Keratinocyte (primary cell): Measurements from ENCODE around the gene ERC2. TPM values are rescaled to one million over a fixed set of nuclear protein-coding genes. Genes with fewer than 3 reads are reported as not detected.

Experiments
- DNase-seq: peaks from one replicate; pipeline ENCODE4 v3.0.0-alpha.2; 2011; ENCODE audit warnings: low read depth, missing footprints, low spot score
- FAIRE-seq: peaks from 2 replicates; lab custom pipeline; 2011; peaks lifted over from hg19 to GRCh38; lab: Jason Lieb, UNC
- H2AFZ ChIP-seq: 2 replicates; pipeline ENCODE4 v1.6.0; 2012; ENCODE audit warnings: low read length, control low read depth, inconsistent platforms; ENCODE audit not compliant: control insufficient read depth
- H3K27ac ChIP-seq: 2 replicates; pipeline ENCODE4 v1.5.1; 2011; ENCODE audit warnings: low read length; ENCODE audit not compliant: control insufficient read depth, insufficient read depth
- H3K27me3 ChIP-seq: 3 replicates; pipeline ENCODE4 v1.6.0; 2011; ENCODE audit warnings: low read length; ENCODE audit not compliant: control insufficient read depth, insufficient read depth; ENCODE audit errors: extremely low read depth
- H3K36me3 ChIP-seq, 2 experiments: 2 replicates in 1 of 2; 3 replicates in 1 of 2; pipeline ENCODE4 v1.5.1; 2011; ENCODE audit warnings: low read length in 2 of 2, mild to moderate bottlenecking in 1 of 2; ENCODE audit not compliant: control insufficient read depth in 2 of 2, insufficient read depth in 2 of 2; ENCODE audit errors: extremely low read depth in 1 of 2
- H3K4me1 ChIP-seq: 3 replicates; pipeline ENCODE4 v1.5.1; 2011; ENCODE audit warnings: low read length; ENCODE audit not compliant: control insufficient read depth, insufficient read depth; ENCODE audit errors: extremely low read depth
- H3K4me2 ChIP-seq: 3 replicates; pipeline ENCODE4 v1.6.0; 2011; ENCODE audit warnings: low read depth, low read length; ENCODE audit not compliant: control insufficient read depth, insufficient read depth; ENCODE audit errors: extremely low read depth
- H3K4me3 ChIP-seq, 3 experiments: fragments of 200-600 bp in 1 of 3; sonication (generic) in 1 of 3; 2 replicates in 2 of 3; 3 replicates in 1 of 3; pipeline ENCODE4 v1.5.1; 2011 to 2016; ENCODE audit warnings: low read length in 3 of 3, mild to moderate bottlenecking in 3 of 3, control low read depth in 2 of 3, inconsistent platforms in 1 of 3, low read depth in 1 of 3, mixed read lengths in 1 of 3, mixed run types in 1 of 3, moderate library complexity in 1 of 3; ENCODE audit not compliant: control insufficient read depth in 2 of 3, insufficient read depth in 2 of 3; ENCODE audit errors: extremely low read depth in 1 of 3
- H3K79me2 ChIP-seq: 2 replicates; pipeline ENCODE4 v1.6.0; 2012; ENCODE audit warnings: low read length; ENCODE audit not compliant: control insufficient read depth, insufficient read depth
- H3K9ac ChIP-seq: 3 replicates; pipeline ENCODE4 v1.6.0; 2011; ENCODE audit warnings: low read length; ENCODE audit not compliant: control insufficient read depth, insufficient read depth; ENCODE audit errors: extremely low read depth
- H3K9me1 ChIP-seq: 3 replicates; pipeline ENCODE4 v1.6.0; 2011; ENCODE audit warnings: low read length; ENCODE audit not compliant: control insufficient read depth, insufficient read depth; ENCODE audit errors: extremely low read depth
- H3K9me3 ChIP-seq: 2 replicates; pipeline ENCODE4 v1.5.1; 2012; ENCODE audit warnings: low read depth, low read length; ENCODE audit not compliant: control insufficient read depth
- H4K20me1 ChIP-seq: 3 replicates; pipeline ENCODE4 v1.6.0; 2011; ENCODE audit warnings: low read length; ENCODE audit not compliant: control insufficient read depth, insufficient read depth; ENCODE audit errors: extremely low read depth
- EZH2 ChIP-seq: IDR thresholded peaks from one replicate; pipeline ENCODE4 v1.6.1; 2012; ENCODE audit warnings: inconsistent platforms, mild to moderate bottlenecking, low read length, moderate library complexity
- dilution Hi-C: fragments of 300-500 bp; cut with MboI; formaldehyde crosslinking; loops from one replicate; pipeline ENCODE4 v1.7.0; 2020; ENCODE audit warnings: low sequenced_read_pairs; ENCODE audit not compliant: extremely low pct_ligation_motif_present
- polyA plus RNA-seq, 5 experiments: library from polyadenylated mRNA; depleted of rRNA in 3 of 5; stranded (reverse) in 3 of 5; stranded (forward) in 1 of 5; unstranded in 1 of 5; fragments of >200 nt; gene quantifications; 1 replicate in 1 of 5; 2 replicates in 3 of 5; 3 replicates in 1 of 5; pipeline versions ENCODE4 v1.2.1 to v1.2.3, GENCODE V29; 2011 to 2012; ENCODE audit warnings: missing spikeins in 2 of 5, low read depth in 1 of 5, low replicate concordance in 1 of 5
- TF ChIP-seq, protein P1 (sequence below), 3 experiments: IDR thresholded peaks in 1 of 3; conservative IDR thresholded peaks in 1 of 3; optimal IDR thresholded peaks in 1 of 3; 2 replicates in 2 of 3; 3 replicates in 1 of 3; pipeline versions ENCODE3 to v1.5.1; 2011; ENCODE audit warnings: low read length in 3 of 3, mild to moderate bottlenecking in 3 of 3, moderate library complexity in 2 of 3, control low read depth in 1 of 3, inconsistent platforms in 1 of 3; ENCODE audit not compliant: insufficient read depth in 2 of 3; ENCODE audit errors: extremely low read depth in 1 of 3

Gene ERC2
- polyA plus RNA-seq, 1 donor (not counting 4 experiments of a cell fraction or from before 2014, with no cell fraction given) = 0.08 TPM

DNA sequence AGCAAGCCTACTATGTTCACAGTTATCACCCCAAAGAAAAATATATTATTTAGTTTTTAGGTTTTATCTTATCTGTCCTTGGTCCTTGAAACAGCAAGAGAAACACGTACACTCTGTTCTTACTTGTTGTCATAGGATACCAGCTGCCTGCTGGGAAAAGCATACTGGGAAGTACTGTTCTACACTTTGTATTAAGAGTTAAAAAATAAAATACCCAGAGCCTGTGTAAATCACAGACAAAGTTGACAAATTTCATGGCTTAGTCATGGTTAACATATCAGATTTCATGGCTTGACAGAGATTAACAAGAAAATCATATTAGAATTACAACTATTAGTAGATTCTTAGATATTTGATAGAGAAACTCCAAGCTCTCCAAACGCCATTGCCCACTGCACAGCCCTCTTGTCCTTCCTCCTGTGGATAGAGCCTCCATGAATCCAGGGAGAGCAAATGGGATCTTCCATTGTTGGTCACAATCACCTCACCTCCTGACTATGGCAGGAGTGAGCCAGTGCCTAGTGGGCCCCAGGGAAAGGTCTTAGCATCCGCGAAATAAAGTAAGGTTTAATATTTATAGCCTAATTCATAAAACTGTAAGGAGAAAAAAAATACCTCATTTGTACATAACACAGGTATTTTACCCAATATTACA, 853.1 kb downstream of the ERC2 start:
- TF ChIP-seq, protein P1, sequence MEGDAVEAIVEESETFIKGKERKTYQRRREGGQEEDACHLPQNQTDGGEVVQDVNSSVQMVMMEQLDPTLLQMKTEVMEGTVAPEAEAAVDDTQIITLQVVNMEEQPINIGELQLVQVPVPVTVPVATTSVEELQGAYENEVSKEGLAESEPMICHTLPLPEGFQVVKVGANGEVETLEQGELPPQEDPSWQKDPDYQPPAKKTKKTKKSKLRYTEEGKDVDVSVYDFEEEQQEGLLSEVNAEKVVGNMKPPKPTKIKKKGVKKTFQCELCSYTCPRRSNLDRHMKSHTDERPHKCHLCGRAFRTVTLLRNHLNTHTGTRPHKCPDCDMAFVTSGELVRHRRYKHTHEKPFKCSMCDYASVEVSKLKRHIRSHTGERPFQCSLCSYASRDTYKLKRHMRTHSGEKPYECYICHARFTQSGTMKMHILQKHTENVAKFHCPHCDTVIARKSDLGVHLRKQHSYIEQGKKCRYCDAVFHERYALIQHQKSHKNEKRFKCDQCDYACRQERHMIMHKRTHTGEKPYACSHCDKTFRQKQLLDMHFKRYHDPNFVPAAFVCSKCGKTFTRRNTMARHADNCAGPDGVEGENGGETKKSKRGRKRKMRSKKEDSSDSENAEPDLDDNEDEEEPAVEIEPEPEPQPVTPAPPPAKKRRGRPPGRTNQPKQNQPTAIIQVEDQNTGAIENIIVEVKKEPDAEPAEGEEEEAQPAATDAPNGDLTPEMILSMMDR (optimal IDR thresholded peaks at IDR 0.05 in 1 of 3, IDR thresholded peaks at IDR 0.05 in 1 of 3, conservative IDR thresholded peaks at IDR 0.05 in 1 of 3; ENCODE audit: extremely low read depth in 1 of 3, insufficient read depth in 2 of 3, low read length in 3 of 3) = no peak
- no peak for TF ChIP-seq EZH2
- no peaks in the 10 kb centered on the region for H3K9me3 ChIP-seq
- no peaks in the 10 kb centered on the region for H3K27me3 ChIP-seq
- no peak overlapping the region for H3K9ac ChIP-seq
- peak overlapping the region; percentile 16 for H2AFZ ChIP-seq
- DNase-seq (no peak), FAIRE-seq (no peak)
- no peaks in the 10 kb centered on the region for H3K36me3 ChIP-seq
- H3K27ac ChIP-seq = no peak overlapping the region
- no peaks in the 10 kb centered on the region for H4K20me1 ChIP-seq
- no peak overlapping the region for H3K4me2 ChIP-seq
- no peaks in the 10 kb centered on the region for H3K9me1 ChIP-seq
- H3K4me3 ChIP-seq = no peak overlapping the region
- peaks cover 15% of the 10 kb centered on the region for H3K4me1 ChIP-seq
- dilution Hi-C loops = no loop called here
- no peaks in the 10 kb centered on the region for H3K79me2 ChIP-seq

DNA sequence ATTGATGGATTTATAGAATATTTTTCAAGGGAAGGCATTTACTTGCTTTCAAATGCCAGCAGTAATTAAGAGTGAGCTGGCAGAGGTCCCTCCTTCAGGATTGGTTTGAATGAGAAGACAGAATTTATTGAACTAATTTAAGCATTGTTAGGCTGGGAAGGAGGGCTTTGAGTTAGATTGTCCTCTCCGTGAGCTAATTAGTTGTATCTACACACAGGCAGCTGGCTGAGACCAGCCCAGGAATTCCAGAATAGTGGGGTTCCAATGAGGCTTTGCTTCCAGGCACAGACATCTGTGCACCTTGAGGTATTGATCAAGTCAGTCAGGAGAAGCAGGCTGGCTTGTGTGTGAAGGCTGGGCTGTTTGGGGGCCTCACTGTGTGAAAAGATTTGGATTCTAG, 857.1 kb downstream of the ERC2 start:
- FAIRE-seq (no peak), DNase-seq (no peak)
- Histone ChIP-seq H3K4me3 (no peak overlapping the region), H3K27ac (no peak overlapping the region), H4K20me1 (no peaks in the 10 kb centered on the region), H3K36me3 (no peaks in the 10 kb centered on the region), H3K4me1 (peaks cover 9% of the 10 kb centered on the region), H3K9ac (no peak overlapping the region), H3K79me2 (no peaks in the 10 kb centered on the region), H3K9me3 (no peaks in the 10 kb centered on the region), H3K27me3 (no peaks in the 10 kb centered on the region), H3K9me1 (no peaks in the 10 kb centered on the region), H2AFZ (no peak overlapping the region), H3K4me2 (no peak overlapping the region)
- TF ChIP-seq, protein P1 (optimal IDR thresholded peaks at IDR 0.05 in 1 of 3, IDR thresholded peaks at IDR 0.05 in 1 of 3, conservative IDR thresholded peaks at IDR 0.05 in 1 of 3; ENCODE audit: extremely low read depth in 1 of 3, insufficient read depth in 2 of 3, low read length in 3 of 3) = no peak
- TF ChIP-seq EZH2 = no peak
- dilution Hi-C loops = no loop called here
